Measurements from ENCODE around the gene LBP.
"Not testable (repeated sequence)": the region's sequence is repeated elsewhere in the genome, so short reads cannot be mapped to it uniquely, and the experiment has no call there.

The LBP gene

DNA sequence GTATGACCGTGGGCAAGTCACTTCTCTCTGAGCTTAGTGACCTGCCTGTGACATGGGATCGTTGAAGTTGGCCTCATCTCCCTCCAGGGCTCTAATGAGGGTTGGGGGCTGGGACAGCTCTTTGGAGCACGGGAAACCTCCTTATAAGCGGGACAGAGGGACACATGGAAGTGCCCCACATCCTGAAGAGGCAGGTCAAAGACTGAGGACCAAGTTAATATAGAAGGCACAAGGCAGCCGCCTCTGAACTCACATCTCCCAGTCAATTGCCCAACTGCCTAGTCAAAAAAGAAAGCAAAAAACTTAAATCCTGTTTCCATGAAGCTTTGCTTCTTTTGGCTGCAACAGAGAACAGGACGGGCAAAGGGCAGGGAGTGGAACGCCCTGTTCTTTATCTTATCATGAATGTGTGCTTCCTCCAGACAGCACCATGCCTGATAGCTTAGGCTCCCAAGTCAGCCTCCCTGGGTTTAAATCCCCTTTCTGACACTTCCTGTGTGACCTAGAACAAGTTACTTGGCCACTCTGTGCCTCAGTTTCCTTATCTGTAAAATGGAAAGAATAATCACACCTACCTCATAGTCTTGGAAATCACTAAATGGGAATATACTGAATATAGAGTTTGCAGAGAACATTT is 27.1 kb downstream of the LBP start:
- Histone ChIP-seq H3K27ac (ENCODE audit: low read depth, low read length) (no peak overlapping the region), H3K9me3 (ENCODE audit: control insufficient read depth, insufficient read depth, low read length) (no peaks in the 10 kb centered on the region), H3K9ac (ENCODE audit: low read depth, low read length) (no peak overlapping the region), H3K36me3 (ENCODE audit: control insufficient read depth, insufficient read depth, low read length) (no peaks in the 10 kb centered on the region), H3K27me3 (ENCODE audit: control insufficient read depth, insufficient read depth, low read length) (no peaks in the 10 kb centered on the region), H3K4me1 (ENCODE audit: control insufficient read depth, insufficient read depth, low read length) (peaks cover 2% of the 10 kb centered on the region; the same call in 1 of the 2 replicates), H3K4me3 (ENCODE audit: low read depth, low read length) (no peak overlapping the region)

DNA sequence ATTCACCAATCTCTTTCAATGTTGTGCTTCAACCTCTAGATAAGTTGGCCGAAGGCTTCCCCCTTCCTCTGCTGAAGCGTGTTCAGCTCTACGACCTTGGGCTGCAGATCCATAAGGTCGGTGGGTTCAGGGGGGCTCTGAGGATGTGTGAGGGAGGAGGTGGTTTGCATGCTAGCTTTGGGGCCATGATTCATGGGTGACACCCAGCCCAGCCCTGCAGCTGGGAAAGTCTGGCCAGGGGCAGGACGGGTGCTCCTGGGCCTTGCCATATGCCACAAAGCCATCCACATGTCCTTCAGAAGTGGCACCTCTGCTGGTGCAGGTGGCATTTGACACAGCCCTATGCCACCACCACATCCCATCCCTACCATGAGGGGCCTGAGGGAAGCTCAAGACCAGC is 27.6 kb downstream of the LBP start:
- Histone ChIP-seq H3K4me1 (ENCODE audit: control insufficient read depth, insufficient read depth, low read length) (peaks cover 2% of the 10 kb centered on the region; the same call in 1 of the 2 replicates), H3K9ac (ENCODE audit: low read depth, low read length) (no peak overlapping the region), H3K27me3 (ENCODE audit: control insufficient read depth, insufficient read depth, low read length) (no peaks in the 10 kb centered on the region), H3K4me3 (ENCODE audit: low read depth, low read length) (no peak overlapping the region), H3K9me3 (ENCODE audit: control insufficient read depth, insufficient read depth, low read length) (no peaks in the 10 kb centered on the region), H3K36me3 (ENCODE audit: control insufficient read depth, insufficient read depth, low read length) (no peaks in the 10 kb centered on the region), H3K27ac (ENCODE audit: low read depth, low read length) (no peak overlapping the region)

DNA sequence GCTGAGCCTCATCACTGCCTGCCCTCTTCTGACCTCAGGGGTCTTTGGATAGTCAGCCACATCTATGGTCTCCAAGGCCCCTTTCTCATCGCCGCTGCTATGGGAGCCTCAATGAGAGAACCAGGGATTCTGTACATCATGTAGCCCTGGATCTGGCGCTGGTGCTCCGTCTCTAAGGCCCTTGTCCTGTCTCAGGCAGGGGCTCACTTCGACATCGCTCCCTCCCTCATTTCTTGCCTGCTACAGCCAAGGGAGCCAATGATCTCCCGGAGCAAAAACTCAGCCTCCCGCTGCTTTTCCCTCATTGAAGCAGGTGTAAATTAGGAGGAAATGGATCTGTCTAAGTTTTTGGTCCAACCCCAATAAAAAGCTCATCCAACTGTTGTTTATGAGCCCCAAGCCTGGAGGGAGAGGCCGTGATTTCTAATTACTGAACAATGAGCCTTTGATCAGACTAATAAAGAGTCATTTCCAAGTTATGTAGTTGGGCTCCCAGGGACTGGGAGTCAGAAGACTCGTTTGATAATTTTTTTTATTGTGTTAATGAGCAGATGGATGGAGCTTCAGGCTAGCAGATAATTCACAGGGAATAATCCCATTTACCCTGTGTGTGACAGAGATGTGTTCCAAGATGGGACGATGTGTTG is 30.9 kb downstream of the LBP start:
- no peaks in the 10 kb centered on the region; the same call in 1 of the 2 replicates for H3K9me3 ChIP-seq (ENCODE audit: control insufficient read depth, insufficient read depth, low read length)
- no peak overlapping the region for H3K4me3 ChIP-seq (ENCODE audit: low read depth, low read length)
- no peaks in the 10 kb centered on the region for H3K36me3 ChIP-seq (ENCODE audit: control insufficient read depth, insufficient read depth, low read length)
- H3K27me3 ChIP-seq (ENCODE audit: control insufficient read depth, insufficient read depth, low read length), result no peaks in the 10 kb centered on the region
- no peak overlapping the region for H3K27ac ChIP-seq (ENCODE audit: low read depth, low read length)
- H3K9ac ChIP-seq (ENCODE audit: low read depth, low read length), result no peak overlapping the region
- H3K4me1 ChIP-seq (ENCODE audit: control insufficient read depth, insufficient read depth, low read length), result no peaks in the 10 kb centered on the region

DNA sequence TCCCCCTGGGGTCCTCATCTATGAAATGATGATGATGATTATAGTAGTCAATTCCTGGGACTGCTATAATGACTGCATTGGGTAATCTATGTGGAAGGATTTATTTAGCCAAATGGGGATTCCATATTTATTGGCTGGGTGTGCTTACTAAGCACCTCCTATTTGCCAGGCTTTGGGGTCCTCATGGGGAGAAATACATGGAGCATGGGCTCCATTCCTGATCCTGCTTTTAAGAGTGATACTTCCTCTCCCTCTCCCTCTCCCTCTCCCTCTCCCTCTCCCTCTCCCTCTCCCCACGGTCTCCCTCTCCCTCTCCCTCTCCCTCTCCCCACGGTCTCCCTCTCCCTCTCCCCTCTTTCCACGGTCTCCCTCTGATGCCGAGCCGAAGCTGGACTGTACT is 31.6 kb downstream of the LBP start:
- H3K9ac ChIP-seq (ENCODE audit: low read depth, low read length); H3K4me3 ChIP-seq (ENCODE audit: low read depth, low read length); H3K9me3 ChIP-seq (ENCODE audit: control insufficient read depth, insufficient read depth, low read length); H3K36me3 ChIP-seq (ENCODE audit: control insufficient read depth, insufficient read depth, low read length); H3K27ac ChIP-seq (ENCODE audit: low read depth, low read length); H3K27me3 ChIP-seq (ENCODE audit: control insufficient read depth, insufficient read depth, low read length); H3K4me1 ChIP-seq (ENCODE audit: control insufficient read depth, insufficient read depth, low read length): not testable (repeated sequence)

DNA sequence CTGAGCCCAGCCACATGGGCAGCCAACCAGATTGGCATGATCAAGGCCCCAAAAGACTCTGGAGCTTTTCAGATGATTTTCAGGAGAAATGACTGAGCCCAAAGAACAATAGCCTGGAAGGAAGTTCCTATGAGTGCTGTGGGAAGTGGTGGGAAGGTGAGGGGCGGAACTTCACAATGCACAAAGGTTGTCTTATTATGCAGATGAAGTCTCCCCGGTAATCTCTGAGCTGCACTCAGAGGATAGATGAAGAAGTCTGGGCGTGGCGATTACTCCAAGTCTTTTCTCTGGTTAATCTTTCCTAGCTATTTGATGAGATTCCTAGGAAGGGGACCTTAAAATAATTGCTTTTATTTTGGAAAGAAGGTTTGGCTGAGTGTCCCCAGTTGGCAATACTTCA is 36.9 kb downstream of the LBP start:
- no peaks in the 10 kb centered on the region for H3K27me3 ChIP-seq (ENCODE audit: control insufficient read depth, insufficient read depth, low read length)
- H3K9ac ChIP-seq (ENCODE audit: low read depth, low read length), result no peak overlapping the region
- H3K4me3 ChIP-seq (ENCODE audit: low read depth, low read length), result no peak overlapping the region
- H3K9me3 ChIP-seq (ENCODE audit: control insufficient read depth, insufficient read depth, low read length), result no peaks in the 10 kb centered on the region; the same call in 1 of the 2 replicates
- peaks cover 7% of the 10 kb centered on the region; the same call in 1 of the 2 replicates for H3K4me1 ChIP-seq (ENCODE audit: control insufficient read depth, insufficient read depth, low read length)
- no peaks in the 10 kb centered on the region for H3K36me3 ChIP-seq (ENCODE audit: control insufficient read depth, insufficient read depth, low read length)
- peak overlapping the region; percentile 46 for H3K27ac ChIP-seq (ENCODE audit: low read depth, low read length)

DNA sequence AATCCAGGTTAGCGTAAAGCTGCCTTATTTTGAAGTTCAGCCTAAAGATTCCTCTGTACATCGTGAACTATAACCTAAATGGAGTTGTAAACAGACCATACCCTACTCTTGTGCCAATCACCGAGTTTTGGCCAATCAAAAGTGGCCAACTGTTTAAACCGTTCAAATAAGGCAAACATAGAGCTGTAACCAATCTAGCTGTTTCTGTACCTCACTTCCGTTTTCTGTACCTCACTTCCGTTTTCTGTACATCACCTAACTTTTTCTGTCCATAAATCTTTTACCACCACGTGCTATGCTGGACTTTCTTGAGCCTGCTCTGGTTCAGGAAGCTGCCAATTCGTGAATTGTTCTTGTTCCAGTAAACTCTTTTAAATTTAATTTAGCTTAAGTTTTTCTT is 39.7 kb downstream of the LBP start:
- Histone ChIP-seq H3K36me3 (ENCODE audit: control insufficient read depth, insufficient read depth, low read length) (no peaks in the 10 kb centered on the region), H3K27me3 (ENCODE audit: control insufficient read depth, insufficient read depth, low read length) (no peaks in the 10 kb centered on the region), H3K9me3 (ENCODE audit: control insufficient read depth, insufficient read depth, low read length) (no peaks in the 10 kb centered on the region), H3K4me3 (ENCODE audit: low read depth, low read length) (no peak overlapping the region), H3K9ac (ENCODE audit: low read depth, low read length) (no peak overlapping the region), H3K27ac (ENCODE audit: low read depth, low read length) (no peak overlapping the region), H3K4me1 (ENCODE audit: control insufficient read depth, insufficient read depth, low read length) (peaks cover 7% of the 10 kb centered on the region; the same call in 1 of the 2 replicates)

DNA sequence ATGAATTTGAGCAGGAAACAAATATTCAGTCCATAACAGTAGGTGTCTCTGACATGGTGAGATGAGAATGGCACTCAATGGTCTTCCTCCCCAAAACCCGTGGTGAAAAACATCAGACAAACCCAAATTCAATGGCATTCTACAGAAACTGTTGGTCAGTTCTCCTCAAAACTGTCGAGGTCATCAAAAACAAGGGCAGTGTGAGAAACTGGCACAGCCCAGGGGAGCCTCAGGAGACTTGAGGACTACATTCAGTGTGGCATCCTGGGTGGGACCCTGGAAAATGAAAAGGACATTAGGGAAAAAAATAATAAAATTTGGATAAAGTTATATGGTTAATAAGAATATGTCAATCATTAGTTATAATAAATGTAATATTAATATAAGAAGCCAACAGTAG is 40.6 kb downstream of the LBP start:
- Histone ChIP-seq H3K27me3 (ENCODE audit: control insufficient read depth, insufficient read depth, low read length) (no peaks in the 10 kb centered on the region), H3K4me3 (ENCODE audit: low read depth, low read length) (no peak overlapping the region), H3K36me3 (ENCODE audit: control insufficient read depth, insufficient read depth, low read length) (no peaks in the 10 kb centered on the region), H3K9ac (ENCODE audit: low read depth, low read length) (no peak overlapping the region), H3K4me1 (ENCODE audit: control insufficient read depth, insufficient read depth, low read length) (peaks cover 7% of the 10 kb centered on the region; the same call in 1 of the 2 replicates), H3K9me3 (ENCODE audit: control insufficient read depth, insufficient read depth, low read length) (no peaks in the 10 kb centered on the region), H3K27ac (ENCODE audit: low read depth, low read length) (no peak overlapping the region)

DNA sequence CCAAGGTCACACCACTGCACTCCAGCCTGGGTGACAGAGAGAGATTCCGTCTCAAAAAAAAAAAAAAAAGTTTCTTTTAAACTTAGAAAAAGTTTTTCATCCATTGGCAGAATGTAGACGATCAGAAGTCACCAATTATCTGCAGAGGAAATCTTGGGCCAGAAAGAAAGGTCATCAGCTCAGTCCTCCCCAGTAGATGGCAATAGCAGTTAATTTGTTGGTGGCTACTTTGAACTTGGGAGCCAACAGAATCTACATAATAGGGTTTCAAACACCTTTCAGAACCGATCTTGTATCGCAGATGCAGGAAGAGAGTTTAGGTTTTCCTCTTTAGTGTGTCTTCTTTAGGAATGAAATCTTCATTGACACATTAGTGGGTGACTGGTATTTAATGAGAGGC is 41.7 kb downstream of the LBP start:
- H3K9ac ChIP-seq (ENCODE audit: low read depth, low read length), result no peak overlapping the region

DNA sequence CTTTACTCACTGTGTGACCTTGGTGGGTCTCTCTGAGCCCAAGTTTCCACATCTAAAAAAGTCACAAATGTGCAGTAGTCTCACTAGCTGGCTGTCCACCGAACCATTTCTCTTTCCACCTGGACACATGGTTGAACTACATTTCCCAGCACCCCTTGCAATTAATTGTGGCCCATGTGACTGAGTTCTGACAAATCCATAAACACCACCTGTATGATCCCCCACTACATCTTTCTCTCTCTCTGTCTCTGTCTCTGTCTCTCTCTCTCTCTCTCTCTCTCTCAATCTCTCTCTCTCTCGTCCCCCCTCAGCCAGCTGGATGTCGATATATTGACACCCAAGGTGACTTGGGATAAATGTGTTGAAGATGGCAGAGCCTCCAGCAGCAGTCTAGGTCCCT is 46.1 kb downstream of the LBP start:
- no peaks in the 10 kb centered on the region for H3K36me3 ChIP-seq (ENCODE audit: control insufficient read depth, insufficient read depth, low read length)
- no peaks in the 10 kb centered on the region for H3K4me1 ChIP-seq (ENCODE audit: control insufficient read depth, insufficient read depth, low read length)
- H3K9ac ChIP-seq (ENCODE audit: low read depth, low read length), result no peak overlapping the region
- no peaks in the 10 kb centered on the region for H3K9me3 ChIP-seq (ENCODE audit: control insufficient read depth, insufficient read depth, low read length)
- H3K27ac ChIP-seq (ENCODE audit: low read depth, low read length), result no peak overlapping the region
- H3K27me3 ChIP-seq (ENCODE audit: control insufficient read depth, insufficient read depth, low read length), result no peaks in the 10 kb centered on the region
- no peak overlapping the region for H3K4me3 ChIP-seq (ENCODE audit: low read depth, low read length)

More for the DNA sequence above, 41.7 kb downstream of the LBP start:
- Histone ChIP-seq H3K9me3 (ENCODE audit: control insufficient read depth, insufficient read depth, low read length) (no peaks in the 10 kb centered on the region), H3K4me1 (ENCODE audit: control insufficient read depth, insufficient read depth, low read length) (peaks cover 6% of the 10 kb centered on the region; the same call in 1 of the 2 replicates), H3K4me3 (ENCODE audit: low read depth, low read length) (no peak overlapping the region), H3K27me3 (ENCODE audit: control insufficient read depth, insufficient read depth, low read length) (no peaks in the 10 kb centered on the region), H3K36me3 (ENCODE audit: control insufficient read depth, insufficient read depth, low read length) (no peaks in the 10 kb centered on the region), H3K27ac (ENCODE audit: low read depth, low read length) (no peak overlapping the region)

DNA sequence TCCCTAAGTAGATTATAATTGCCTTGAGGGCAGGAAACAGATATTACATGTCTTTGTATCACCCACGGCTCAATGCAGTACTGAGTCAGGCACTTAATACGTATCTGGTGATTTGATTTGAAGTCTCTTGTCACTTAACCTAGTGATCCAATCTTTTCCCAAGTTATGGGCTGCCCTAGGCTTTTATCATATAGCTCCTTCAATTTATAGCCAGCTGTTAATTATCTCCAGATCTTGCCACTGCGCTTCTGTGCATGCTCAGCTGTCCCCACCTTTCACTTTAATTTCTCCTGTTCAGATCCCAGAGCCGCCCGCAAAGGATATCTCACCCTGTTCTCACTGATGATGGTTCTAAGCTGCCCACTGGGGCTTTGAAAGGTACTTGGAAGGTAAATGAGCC is 47.0 kb downstream of the LBP start:
- H3K27ac ChIP-seq (ENCODE audit: low read depth, low read length), result no peak overlapping the region
- no peaks in the 10 kb centered on the region for H3K4me1 ChIP-seq (ENCODE audit: control insufficient read depth, insufficient read depth, low read length)
- H3K4me3 ChIP-seq (ENCODE audit: low read depth, low read length), result no peak overlapping the region
- no peak overlapping the region for H3K9ac ChIP-seq (ENCODE audit: low read depth, low read length)
- H3K9me3 ChIP-seq (ENCODE audit: control insufficient read depth, insufficient read depth, low read length), result no peaks in the 10 kb centered on the region
- no peaks in the 10 kb centered on the region for H3K36me3 ChIP-seq (ENCODE audit: control insufficient read depth, insufficient read depth, low read length)
- H3K27me3 ChIP-seq (ENCODE audit: control insufficient read depth, insufficient read depth, low read length), result no peaks in the 10 kb centered on the region

DNA sequence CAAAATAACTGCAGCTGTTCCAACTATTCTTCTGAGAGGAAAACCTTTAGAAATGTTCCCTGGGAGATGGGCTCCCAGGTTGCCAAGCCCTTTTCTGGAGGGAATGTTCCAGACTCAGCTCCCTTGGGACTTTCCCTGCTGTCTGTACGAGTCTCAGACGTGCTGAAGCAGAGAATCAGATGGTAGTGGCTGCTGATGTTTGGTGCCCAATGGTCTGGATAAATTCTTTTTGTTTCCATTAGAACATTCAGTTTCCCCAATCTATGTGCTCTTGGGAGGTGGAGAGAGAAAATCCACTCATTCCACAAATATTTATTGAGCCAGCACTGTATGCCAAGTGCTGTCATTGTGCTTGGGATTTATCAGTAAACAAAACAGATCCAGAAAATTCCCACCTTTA is 48.9 kb downstream of the LBP start:
- H3K27me3 ChIP-seq (ENCODE audit: control insufficient read depth, insufficient read depth, low read length), result no peaks in the 10 kb centered on the region
- H3K36me3 ChIP-seq (ENCODE audit: control insufficient read depth, insufficient read depth, low read length), result no peaks in the 10 kb centered on the region
- H3K4me3 ChIP-seq (ENCODE audit: low read depth, low read length), result no peak overlapping the region
- H3K27ac ChIP-seq (ENCODE audit: low read depth, low read length), result no peak overlapping the region
- H3K9me3 ChIP-seq (ENCODE audit: control insufficient read depth, insufficient read depth, low read length), result no peaks in the 10 kb centered on the region
- H3K4me1 ChIP-seq (ENCODE audit: control insufficient read depth, insufficient read depth, low read length), result no peaks in the 10 kb centered on the region
- no peak overlapping the region for H3K9ac ChIP-seq (ENCODE audit: low read depth, low read length)
